Ovary (tissue), 10 donors: ENCODE measurements around the gene ACP4. TPM values are rescaled to one million over a fixed set of nuclear protein-coding genes. Genes with fewer than 3 reads are reported as not detected.
A peak's percentile ranks its signal among the peaks of the same experiment; 100 is the strongest.
"Not testable (repeated sequence)": the region's sequence is repeated elsewhere in the genome, so short reads cannot be mapped to it uniquely, and the experiment has no call there.

ENCODE experiments used
- DNase-seq, 5 donors: peaks; one replicate each; pipeline ENCODE4 v3.0.0-alpha.2; 2019 to 2020
- H3K27ac ChIP-seq, 2 donors: fragments of 200-600 bp; one replicate each; pipeline versions ENCODE4 v1.5.1 to v1.8.0; 2019 to 2022
- H3K27me3 ChIP-seq: fragments of 200-600 bp; one replicate; pipeline ENCODE4 v1.8.0; 2022
- H3K36me3 ChIP-seq: fragments of 200-600 bp; sonication (generic); one replicate; pipeline ENCODE4 v1.5.1; 2019
- H3K4me1 ChIP-seq: one replicate; pipeline ENCODE4 v1.8.1; 2013; ENCODE audit warnings: mild to moderate bottlenecking, moderate library complexity; ENCODE audit not compliant: insufficient read depth
- H3K4me3 ChIP-seq: fragments of 200-600 bp; sonication (generic); one replicate; pipeline ENCODE4 v1.5.1; 2017
- H3K9me3 ChIP-seq, 2 donors: fragments of 200-600 bp in 1 of 2; sonication (generic) in 1 of 2; one replicate each; pipeline versions ENCODE4 v1.5.1 to v1.8.1; 2013 to 2019; ENCODE audit warnings: mild to moderate bottlenecking in 1 of 2, moderate library complexity in 1 of 2
- EP300 ChIP-seq: sonication (generic); formaldehyde crosslinking; IDR thresholded peaks from one replicate; pipeline ENCODE4 v1.6.1; 2017; ENCODE audit warnings: antibody characterized with exemption
- POLR2A ChIP-seq: fragments of 450-650 bp; IDR thresholded peaks from one replicate; pipeline ENCODE4 v1.6.1; 2017; ENCODE audit warnings: antibody characterized with exemption, mild to moderate bottlenecking, moderate library complexity
- WGBS, 3 donors: extraction: QIAGEN DNeasy Blood & Tissue Kit in 1 of 3; methylation state at CpG; one replicate each; pipeline versions ENCODE4 v1.1.5 to v1.1.7; 2013 to 2017; 5-methylcytosine and 5-hydroxymethylcytosine counted together
- intact Hi-C, 4 donors: fragments of 100-400 bp; cut with DNase I; formaldehyde crosslinking; loops; one replicate each; pipeline versions ENCODE4 v1.11.0 to v1.15.1; 2022 to 2023
- long read RNA-seq, 3 donors: library from polyadenylated mRNA in 2 of 3; unstranded in 2 of 3; transcript quantifications; one replicate each; pipeline ENCODE4 v2.0.0 and lab custom pipeline, GENCODE V29; 2021 to 2026
- polyA plus RNA-seq, 2 donors: library from polyadenylated mRNA; stranded (reverse); fragments of 200-250 nt in 1 of 2; fragments of 350-450 nt in 1 of 2; fragmentation: Illumina TruSeq in 1 of 2; extraction: RNeasy Lipid Tissue Mini Kit (QIAGEN cat#74804) in 1 of 2; gene quantifications; one replicate each; pipeline ENCODE4 v1.2.3, GENCODE V29; 2013 to 2014
- total RNA-seq, 7 donors: library from RNA; depleted of rRNA in 2 of 7; stranded (reverse); fragments of >200 nt in 2 of 7; fragmentation: NEBNext Ultra II Directional in 3 of 7; extraction: Animal tissue kit (Norgen Biotek cat#: 25700) in 3 of 7; gene quantifications; one replicate each; pipeline versions ENCODE4 v1.1.0 to v1.2.4, GENCODE V29; 2016 to 2023
- TF ChIP-seq, protein P1 (sequence below), 3 donors: fragments of 450-650 bp in 2 of 3; fragments of 200-600 bp in 1 of 3; IDR thresholded peaks; one replicate each; pipeline versions ENCODE4 v1.5.1 to v1.8.0; 2016 to 2022; ENCODE audit warnings: antibody characterized with exemption in 3 of 3, mild to moderate bottlenecking in 1 of 3
- donor health status: DM: no; HTN: no; CAD: no; lungs with moderate emphysema.
- donor health status: DM: no; HTN: no; CAD: no.
- donor health status: Bipolar disorder and iron deficiency.
- donor health status: DM: yes; HTN: yes; CAD: no.
- donor health status: DM: no; HTN: no; CAD: no.
- donor health status: DM: yes; HTN: yes; CAD: no.

Gene ACP4, protein sequence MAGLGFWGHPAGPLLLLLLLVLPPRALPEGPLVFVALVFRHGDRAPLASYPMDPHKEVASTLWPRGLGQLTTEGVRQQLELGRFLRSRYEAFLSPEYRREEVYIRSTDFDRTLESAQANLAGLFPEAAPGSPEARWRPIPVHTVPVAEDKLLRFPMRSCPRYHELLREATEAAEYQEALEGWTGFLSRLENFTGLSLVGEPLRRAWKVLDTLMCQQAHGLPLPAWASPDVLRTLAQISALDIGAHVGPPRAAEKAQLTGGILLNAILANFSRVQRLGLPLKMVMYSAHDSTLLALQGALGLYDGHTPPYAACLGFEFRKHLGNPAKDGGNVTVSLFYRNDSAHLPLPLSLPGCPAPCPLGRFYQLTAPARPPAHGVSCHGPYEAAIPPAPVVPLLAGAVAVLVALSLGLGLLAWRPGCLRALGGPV
- total RNA-seq (not detected), polyA plus RNA-seq (not detected)
- long read RNA-seq, donor 1 = 0 reads
- long read RNA-seq, donor 2 = 0 reads
- long read RNA-seq, donor 3 = 0 reads

GRCh38 chr19:50790396-50790795 is at the start of gene ACP4:
ACP4 (plus strand) TSS chr19:50790415; CDS start chr19:50790415, 0 bp downstream.
- H3K4me3 ChIP-seq = no peak within 1 kb of the TSS
- TF ChIP-seq POLR2A = no peak
- no peak for TF ChIP-seq EP300
- TF ChIP-seq, protein P1, sequence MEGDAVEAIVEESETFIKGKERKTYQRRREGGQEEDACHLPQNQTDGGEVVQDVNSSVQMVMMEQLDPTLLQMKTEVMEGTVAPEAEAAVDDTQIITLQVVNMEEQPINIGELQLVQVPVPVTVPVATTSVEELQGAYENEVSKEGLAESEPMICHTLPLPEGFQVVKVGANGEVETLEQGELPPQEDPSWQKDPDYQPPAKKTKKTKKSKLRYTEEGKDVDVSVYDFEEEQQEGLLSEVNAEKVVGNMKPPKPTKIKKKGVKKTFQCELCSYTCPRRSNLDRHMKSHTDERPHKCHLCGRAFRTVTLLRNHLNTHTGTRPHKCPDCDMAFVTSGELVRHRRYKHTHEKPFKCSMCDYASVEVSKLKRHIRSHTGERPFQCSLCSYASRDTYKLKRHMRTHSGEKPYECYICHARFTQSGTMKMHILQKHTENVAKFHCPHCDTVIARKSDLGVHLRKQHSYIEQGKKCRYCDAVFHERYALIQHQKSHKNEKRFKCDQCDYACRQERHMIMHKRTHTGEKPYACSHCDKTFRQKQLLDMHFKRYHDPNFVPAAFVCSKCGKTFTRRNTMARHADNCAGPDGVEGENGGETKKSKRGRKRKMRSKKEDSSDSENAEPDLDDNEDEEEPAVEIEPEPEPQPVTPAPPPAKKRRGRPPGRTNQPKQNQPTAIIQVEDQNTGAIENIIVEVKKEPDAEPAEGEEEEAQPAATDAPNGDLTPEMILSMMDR (IDR thresholded peaks at IDR 0.05) = no peak
- H3K4me1 ChIP-seq = no peaks in the 10 kb centered on the region
- no peak within 1 kb of the TSS for H3K27ac ChIP-seq
- no peaks in the 10 kb centered on the region for H3K9me3 ChIP-seq
- WGBS, 3 donors = 77 to 86% (median 82%) methylated on average over 8 to 15 of the region's 15 CpGs
- no peaks in the 10 kb centered on the region for H3K36me3 ChIP-seq
- H3K27me3 ChIP-seq = no peaks in the 10 kb centered on the region
- peak in 1 of 5 donors; percentile 27 for DNase-seq
- intact Hi-C loops = loop anchor here in 1 of 4 donors (10.0 kb wide), 1 partner anchor 276 kb away; the partner anchor contains the start of genes ASPDH and JOSD2

DNA sequence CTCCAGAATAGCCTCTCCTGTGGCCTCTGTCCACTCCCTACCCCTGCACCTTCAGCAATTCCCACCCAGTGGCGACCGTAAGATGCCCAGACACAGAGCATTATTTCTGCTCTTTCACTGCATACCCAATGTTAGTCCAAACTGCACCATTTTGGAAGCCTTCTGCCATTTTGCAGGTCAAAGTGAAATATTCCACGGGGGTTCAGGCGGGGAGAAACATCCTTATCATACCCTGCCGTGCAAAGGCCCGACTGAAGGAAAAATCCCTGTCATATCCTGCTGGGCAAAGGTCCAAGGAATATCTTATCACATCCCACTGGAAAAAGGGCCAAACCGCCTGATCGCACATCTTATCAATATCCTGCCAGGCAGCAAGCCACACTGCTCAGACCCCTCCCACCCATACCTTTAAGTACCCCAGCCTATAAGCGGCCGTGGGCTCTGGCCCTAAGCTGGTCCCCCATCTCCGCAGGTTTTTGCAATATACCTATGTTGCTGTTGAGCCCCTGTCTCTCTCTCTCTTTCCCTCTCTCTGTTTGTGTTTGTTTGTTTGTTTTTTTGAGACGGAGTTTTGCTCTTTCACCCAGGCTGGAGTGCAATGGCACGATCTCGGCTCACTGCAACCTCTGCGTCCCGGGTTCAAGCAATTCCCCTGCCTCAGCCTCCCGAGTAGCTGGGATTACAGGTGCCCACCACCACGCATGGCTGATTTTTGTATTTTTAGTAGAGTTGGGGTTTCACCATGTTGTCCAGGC is 48.9 kb upstream of the ACP4 start:
- no peaks in the 10 kb centered on the region for H3K27me3 ChIP-seq
- WGBS, 3 donors = 50 to 61% (median 51%) methylated on average over 18 of the region's 18 CpGs
- intact Hi-C loops = no loop called here

DNA sequence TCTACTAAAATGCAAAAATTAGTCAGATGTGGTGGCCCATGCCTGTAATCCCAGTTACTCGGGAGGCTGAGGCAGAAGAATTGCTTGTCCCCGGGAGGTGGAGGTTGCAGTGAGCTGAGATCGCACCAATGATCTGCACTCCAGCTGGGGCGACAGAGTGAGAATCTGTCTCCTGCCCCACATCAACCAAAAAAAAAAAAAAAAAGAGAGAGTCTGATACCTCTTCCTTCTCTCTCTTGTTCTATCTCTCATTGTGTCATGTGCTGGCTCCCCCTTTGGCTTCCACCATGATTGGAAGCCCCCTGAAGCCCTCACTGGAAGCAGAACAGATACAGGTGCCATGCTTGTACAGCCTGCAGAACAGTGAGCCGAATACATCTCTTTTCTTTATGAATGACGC is 46.7 kb upstream of the ACP4 start:
- no peaks in the 10 kb centered on the region for H3K36me3 ChIP-seq
- DNase-seq = no peak
- no peaks in the 10 kb centered on the region for H3K9me3 ChIP-seq
- 80 to 86% (median 84%) methylated on average over 6 of the region's 6 CpGs for WGBS, 3 donors
- H3K27ac ChIP-seq = no peak overlapping the region
- intact Hi-C loops = no loop called here
- no peak overlapping the region for H3K4me3 ChIP-seq
- H3K4me1 ChIP-seq = no peaks in the 10 kb centered on the region
- H3K27me3 ChIP-seq = no peaks in the 10 kb centered on the region
- TF ChIP-seq POLR2A (no peak), EP300 (no peak)
- TF ChIP-seq, protein P1 (IDR thresholded peaks at IDR 0.05) = no peak

More for the DNA sequence above, 48.9 kb upstream of the ACP4 start:
- no peak overlapping the region for H3K4me3 ChIP-seq
- DNase-seq = no peak
- no peaks in the 10 kb centered on the region for H3K4me1 ChIP-seq
- H3K27ac ChIP-seq = no peak overlapping the region
- H3K36me3 ChIP-seq = no peaks in the 10 kb centered on the region
- no peaks in the 10 kb centered on the region for H3K9me3 ChIP-seq
- TF ChIP-seq POLR2A = no peak
- TF ChIP-seq, protein P1 (IDR thresholded peaks at IDR 0.05) = no peak
- no peak for TF ChIP-seq EP300

DNA sequence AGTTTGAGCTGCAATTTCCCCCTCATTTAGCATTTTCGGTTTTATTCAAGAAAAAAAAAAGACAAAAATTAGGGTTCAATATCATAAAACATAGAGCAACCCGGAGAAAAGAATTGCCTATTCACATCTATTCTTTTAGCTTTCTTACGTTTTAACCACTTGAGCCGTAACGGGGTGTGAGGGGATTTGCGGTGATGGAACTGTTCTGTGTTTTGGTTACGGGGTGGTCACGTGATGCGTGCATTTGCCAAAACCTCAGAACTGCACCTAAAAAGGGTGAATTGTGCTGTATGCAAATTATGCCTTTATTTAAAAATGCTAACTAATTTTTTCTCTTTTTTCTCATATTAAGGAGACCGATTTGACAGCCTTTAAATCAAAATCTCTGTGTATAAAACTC is 45.0 kb upstream of the ACP4 start:
- H3K9me3 ChIP-seq = no peaks in the 10 kb centered on the region

GRCh38 chr19:50747141-50747540 is 43.1 kb upstream of the ACP4 start:
- H3K4me1 ChIP-seq, H3K27me3 ChIP-seq, H3K27ac ChIP-seq, H3K9me3 ChIP-seq, H3K4me3 ChIP-seq, intact Hi-C loops, H3K36me3 ChIP-seq, DNase-seq: not testable (repeated sequence)
- 82 to 88% (median 84%) methylated on average over 14 of the region's 14 CpGs for WGBS, 3 donors

More for the DNA sequence above, 45.0 kb upstream of the ACP4 start:
- TF ChIP-seq, protein P1 (IDR thresholded peaks at IDR 0.05) = no peak
- no peak for TF ChIP-seq EP300
- TF ChIP-seq POLR2A = no peak
- Histone ChIP-seq H3K4me1 (no peaks in the 10 kb centered on the region), H3K27me3 (no peaks in the 10 kb centered on the region), H3K4me3 (no peak overlapping the region), H3K36me3 (no peaks in the 10 kb centered on the region), H3K27ac (no peak overlapping the region)
- no peak for DNase-seq
- WGBS, 3 donors = 54 to 70% (median 68%) methylated on average over 10 of the region's 10 CpGs
- intact Hi-C loops = no loop called here
